Lower leg skin (tissue), 3 donors: ENCODE data around the gene IFNK.

ENCODE experiments used
- POLR2A ChIP-seq, 2 donors: fragments of 450-650 bp; IDR thresholded peaks; one replicate each; pipeline ENCODE4 v1.6.1; 2016 to 2017; ENCODE audit warnings: antibody characterized with exemption in 2 of 2, mild to moderate bottlenecking in 1 of 2, moderate library complexity in 1 of 2
- TF ChIP-seq, protein P1 (sequence below), 3 donors: fragments of 450-650 bp; IDR thresholded peaks; one replicate each; pipeline ENCODE4 v1.5.1; 2016; ENCODE audit warnings: antibody characterized with exemption in 3 of 3, mild to moderate bottlenecking in 3 of 3, moderate library complexity in 2 of 3

DNA sequence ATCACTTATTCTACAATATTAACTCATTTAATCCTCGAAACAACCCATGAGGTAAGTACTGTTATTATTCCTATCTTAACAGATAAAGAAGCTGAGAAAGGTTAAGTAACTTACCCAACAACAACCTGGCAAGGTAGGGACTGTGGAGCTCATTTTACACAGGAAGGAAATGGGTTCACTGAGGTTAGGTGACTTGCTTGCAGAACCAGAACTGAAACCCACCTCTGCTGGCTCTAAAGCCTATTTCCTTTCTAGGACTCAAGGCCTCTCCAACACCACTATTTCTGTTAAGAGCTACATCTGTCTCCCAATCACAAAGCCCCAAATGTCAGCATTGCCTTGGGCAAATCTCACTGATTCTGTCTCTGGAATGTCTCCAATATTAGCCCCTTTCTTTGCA is 38.9 kb upstream of the IFNK start:
- TF ChIP-seq, protein P1, sequence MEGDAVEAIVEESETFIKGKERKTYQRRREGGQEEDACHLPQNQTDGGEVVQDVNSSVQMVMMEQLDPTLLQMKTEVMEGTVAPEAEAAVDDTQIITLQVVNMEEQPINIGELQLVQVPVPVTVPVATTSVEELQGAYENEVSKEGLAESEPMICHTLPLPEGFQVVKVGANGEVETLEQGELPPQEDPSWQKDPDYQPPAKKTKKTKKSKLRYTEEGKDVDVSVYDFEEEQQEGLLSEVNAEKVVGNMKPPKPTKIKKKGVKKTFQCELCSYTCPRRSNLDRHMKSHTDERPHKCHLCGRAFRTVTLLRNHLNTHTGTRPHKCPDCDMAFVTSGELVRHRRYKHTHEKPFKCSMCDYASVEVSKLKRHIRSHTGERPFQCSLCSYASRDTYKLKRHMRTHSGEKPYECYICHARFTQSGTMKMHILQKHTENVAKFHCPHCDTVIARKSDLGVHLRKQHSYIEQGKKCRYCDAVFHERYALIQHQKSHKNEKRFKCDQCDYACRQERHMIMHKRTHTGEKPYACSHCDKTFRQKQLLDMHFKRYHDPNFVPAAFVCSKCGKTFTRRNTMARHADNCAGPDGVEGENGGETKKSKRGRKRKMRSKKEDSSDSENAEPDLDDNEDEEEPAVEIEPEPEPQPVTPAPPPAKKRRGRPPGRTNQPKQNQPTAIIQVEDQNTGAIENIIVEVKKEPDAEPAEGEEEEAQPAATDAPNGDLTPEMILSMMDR (IDR thresholded peaks at IDR 0.05): no peak
- no peak for TF ChIP-seq POLR2A (IDR thresholded peaks at IDR 0.05)
